IPS-18c (cell line): ENCODE results near the gene TMCC1.

ENCODE experiments used
- H3K4me3 ChIP-seq: 2 replicates; pipeline ENCODE4 v1.7.0; 2013; ENCODE audit warnings: low read depth, mild to moderate bottlenecking, low read length, moderate library complexity; ENCODE audit not compliant: insufficient read depth
- H3K9me3 ChIP-seq: one replicate; pipeline ENCODE4 v1.6.1; 2013; ENCODE audit warnings: mild to moderate bottlenecking, low read length, moderate library complexity; ENCODE audit not compliant: control insufficient read depth, insufficient read depth

The TMCC1 gene

GRCh38 chr3:129633751-129634481 is 259.6 kb downstream of the TMCC1 start:
- Histone ChIP-seq H3K9me3 (no peaks in the 10 kb centered on the region), H3K4me3 (no peak overlapping the region)

- Histone ChIP-seq H3K4me3 (no peak overlapping the region), H3K9me3 (no peaks in the 10 kb centered on the region)
Observed at GRCh38 chr3:129632977-129633376, 260.5 kb downstream of the TMCC1 start.

- H3K4me3 ChIP-seq: no peak overlapping the region; the same call in 1 of the 2 replicates
- no peaks in the 10 kb centered on the region for H3K9me3 ChIP-seq
Observed at GRCh38 chr3:129632556-129632955, 261.0 kb downstream of the TMCC1 start.

DNA sequence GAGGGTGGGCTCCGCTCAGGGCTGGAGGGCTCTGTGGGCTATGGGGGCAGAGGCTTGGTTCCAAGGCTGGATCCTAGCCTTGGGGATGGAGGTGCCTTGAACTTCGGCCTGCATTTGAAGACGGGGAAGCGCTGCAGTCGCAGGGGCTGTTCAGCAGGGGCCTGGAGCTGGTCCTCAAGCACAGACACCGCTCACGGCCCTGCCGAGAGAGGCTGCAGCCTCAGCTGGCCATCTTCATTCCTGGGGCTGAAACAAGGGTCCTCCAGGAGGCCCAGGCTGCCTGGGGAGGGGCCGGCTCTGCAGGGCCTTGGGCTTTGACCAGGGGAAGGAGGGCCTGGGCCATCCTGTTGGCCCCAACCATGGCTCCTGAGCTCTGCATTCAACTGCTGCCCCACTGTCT is 261.5 kb downstream of the TMCC1 start:
- H3K4me3 ChIP-seq: no peak overlapping the region
- H3K9me3 ChIP-seq: no peaks in the 10 kb centered on the region

DNA sequence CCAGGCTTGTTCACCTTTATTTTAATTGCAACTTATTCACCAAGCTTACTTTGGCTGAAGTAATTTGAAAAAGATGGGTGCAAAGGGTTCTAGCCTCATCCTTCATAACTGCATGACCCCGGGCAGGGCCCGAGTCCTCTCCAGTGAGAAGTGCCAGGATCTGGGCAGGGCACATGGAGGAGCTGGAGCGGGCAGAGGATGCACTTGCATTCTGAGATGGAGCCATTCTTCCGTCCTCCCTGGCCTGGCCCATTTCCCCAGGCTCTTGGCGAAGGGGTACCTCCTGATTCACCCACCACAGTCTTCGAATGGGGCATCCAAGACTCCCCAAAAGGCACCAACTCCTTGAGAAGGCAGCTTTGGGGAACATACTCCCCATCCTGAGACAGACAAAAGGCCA is 264.5 kb downstream of the TMCC1 start:
- Histone ChIP-seq H3K4me3 (no peak overlapping the region), H3K9me3 (no peaks in the 10 kb centered on the region)

DNA sequence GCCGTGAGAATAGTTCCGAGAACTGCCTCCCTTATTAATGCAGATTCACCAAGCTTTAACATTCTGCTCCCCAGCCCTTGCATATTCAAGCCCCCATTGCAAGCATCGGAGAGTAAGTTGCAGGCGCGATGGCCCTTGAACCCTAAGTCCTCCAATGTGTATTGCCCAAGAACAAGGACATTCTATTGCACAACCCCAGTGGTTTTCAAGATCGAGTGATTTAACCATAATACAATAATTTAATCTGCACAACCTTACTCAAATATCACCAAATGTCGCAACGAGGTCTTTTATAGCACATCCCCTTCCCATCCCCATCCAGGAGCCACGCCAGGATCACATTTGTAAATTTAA is 265.4 kb downstream of the TMCC1 start:
- H3K9me3 ChIP-seq: no peaks in the 10 kb centered on the region
- H3K4me3 ChIP-seq: peak overlapping the region; percentile 75

DNA sequence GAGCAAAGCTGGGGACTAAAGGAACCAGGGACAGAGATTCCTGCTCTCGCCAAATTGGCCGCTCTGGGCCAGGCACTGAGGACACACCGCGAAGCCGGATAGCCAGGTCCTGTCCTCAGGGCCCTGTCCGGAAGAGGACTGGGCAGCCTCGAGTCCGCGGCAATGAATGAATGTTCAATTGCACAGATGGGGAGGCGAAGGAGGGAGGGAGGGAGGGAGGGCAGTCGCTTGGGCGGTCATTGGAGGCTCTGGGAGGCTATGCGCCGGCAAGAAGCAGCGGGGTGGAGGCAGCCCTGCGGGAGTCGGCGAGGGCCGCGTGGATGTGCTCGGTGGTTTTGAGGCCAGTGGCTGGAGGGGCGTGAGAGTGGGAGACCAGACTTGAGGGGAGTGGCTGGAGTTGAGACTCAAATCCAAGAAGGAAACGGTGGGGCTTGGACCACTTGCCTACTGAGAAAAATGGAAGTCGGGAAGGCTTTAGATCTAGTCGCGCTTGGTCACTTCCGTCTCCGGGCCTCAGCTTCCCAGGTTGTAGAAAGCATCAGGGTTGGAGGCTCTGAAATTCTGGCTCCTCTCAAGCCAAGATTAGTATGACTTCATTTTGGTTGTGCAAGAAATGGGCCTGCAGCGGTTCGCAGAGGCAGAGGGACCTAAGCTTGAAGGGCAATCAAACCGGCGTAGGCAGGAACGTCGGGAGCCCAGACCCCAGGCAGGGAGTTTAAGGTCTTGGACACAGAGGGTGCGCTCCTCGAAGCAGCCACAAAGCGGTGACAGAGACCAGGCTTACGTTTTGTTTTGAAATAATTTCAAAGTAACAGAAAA is 266.0 kb downstream of the TMCC1 start:
- Histone ChIP-seq H3K4me3 (peak overlapping the region; percentile 75), H3K9me3 (no peaks in the 10 kb centered on the region)

- Histone ChIP-seq H3K4me3 (peak overlapping the region; percentile 75), H3K9me3 (no peaks in the 10 kb centered on the region)
Observed at GRCh38 chr3:129626744-129627349, 266.7 kb downstream of the TMCC1 start.

- Histone ChIP-seq H3K4me3 (no peak overlapping the region), H3K9me3 (no peaks in the 10 kb centered on the region)
Observed at GRCh38 chr3:129625072-129625874, 268.2 kb downstream of the TMCC1 start.

GRCh38 chr3:129624347-129625071 is 269.0 kb downstream of the TMCC1 start:
- no peaks in the 10 kb centered on the region for H3K9me3 ChIP-seq

DNA sequence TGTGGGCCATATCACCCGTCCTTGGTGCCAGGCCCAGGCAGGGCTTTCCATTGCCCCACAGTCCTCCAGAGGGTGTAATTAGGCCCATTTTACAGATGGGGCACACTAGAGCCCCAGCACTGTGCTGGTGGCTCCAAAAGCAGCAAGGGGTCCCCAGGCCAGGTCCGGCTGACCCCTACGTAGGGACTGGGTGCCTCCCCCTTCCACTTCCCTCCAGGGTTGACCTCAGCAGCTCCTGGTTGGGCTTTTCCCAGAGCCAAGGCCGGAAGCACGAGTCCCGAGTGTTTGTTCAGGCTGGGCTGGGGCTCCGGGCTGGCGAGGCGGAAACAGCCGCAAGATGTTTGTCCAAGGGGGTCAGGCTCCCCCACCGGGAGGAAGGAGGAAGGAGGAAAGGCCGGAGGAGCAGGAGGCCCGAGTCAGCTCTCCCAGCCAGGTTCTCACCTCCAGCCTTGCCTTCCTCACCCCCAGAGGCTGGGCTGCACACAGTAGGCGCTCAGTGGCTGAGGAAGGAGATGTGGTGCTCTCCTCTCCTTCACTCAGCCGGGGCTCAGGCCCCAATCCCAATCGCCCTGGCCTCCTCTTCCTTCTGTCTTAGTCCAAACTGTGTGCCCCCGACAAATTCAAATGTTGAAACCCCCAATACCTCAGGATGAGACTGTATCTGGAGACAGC is 269.9 kb downstream of the TMCC1 start:
- Histone ChIP-seq H3K4me3 (no peak overlapping the region), H3K9me3 (no peaks in the 10 kb centered on the region)

More at GRCh38 chr3:129624347-129625071, 269.0 kb downstream of the TMCC1 start:
- no peak overlapping the region for H3K4me3 ChIP-seq

GRCh38 chr3:129622933-129623332 is 270.6 kb downstream of the TMCC1 start:
- Histone ChIP-seq H3K9me3 (no peaks in the 10 kb centered on the region), H3K4me3 (no peak overlapping the region)

GRCh38 chr3:129622226-129622874 is 271.2 kb downstream of the TMCC1 start:
- Histone ChIP-seq H3K9me3 (no peaks in the 10 kb centered on the region), H3K4me3 (no peak overlapping the region)

DNA sequence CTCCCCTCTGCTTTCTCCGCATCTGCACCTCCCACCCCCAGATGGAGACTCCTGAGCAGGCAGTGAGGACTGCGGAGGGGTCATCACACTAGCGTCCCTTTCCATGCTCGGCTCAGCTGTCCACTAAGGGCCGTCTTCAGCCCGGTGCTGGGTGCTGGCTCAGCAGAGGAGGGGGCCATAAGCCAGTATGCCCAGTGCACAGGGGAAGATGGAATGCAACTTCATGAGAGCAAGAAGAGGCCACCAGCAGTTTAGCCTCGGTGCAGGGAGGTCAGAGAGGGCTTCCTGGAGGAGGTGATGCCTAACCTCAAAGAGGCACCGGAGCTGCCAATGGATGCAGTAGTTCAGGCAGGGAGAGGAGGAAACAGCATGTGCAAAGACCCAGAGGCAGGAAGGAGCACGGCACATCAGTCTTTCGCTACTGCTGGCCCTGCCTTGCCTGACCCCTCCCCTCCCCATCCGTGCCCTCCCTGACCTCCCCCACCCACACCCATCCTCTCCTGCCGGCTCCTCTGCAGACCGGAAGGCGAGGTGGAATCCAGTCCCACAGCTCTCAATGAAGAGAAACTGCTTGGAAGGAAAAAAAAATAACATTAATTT is 271.8 kb downstream of the TMCC1 start:
- no peak overlapping the region for H3K4me3 ChIP-seq
- no peaks in the 10 kb centered on the region for H3K9me3 ChIP-seq

DNA sequence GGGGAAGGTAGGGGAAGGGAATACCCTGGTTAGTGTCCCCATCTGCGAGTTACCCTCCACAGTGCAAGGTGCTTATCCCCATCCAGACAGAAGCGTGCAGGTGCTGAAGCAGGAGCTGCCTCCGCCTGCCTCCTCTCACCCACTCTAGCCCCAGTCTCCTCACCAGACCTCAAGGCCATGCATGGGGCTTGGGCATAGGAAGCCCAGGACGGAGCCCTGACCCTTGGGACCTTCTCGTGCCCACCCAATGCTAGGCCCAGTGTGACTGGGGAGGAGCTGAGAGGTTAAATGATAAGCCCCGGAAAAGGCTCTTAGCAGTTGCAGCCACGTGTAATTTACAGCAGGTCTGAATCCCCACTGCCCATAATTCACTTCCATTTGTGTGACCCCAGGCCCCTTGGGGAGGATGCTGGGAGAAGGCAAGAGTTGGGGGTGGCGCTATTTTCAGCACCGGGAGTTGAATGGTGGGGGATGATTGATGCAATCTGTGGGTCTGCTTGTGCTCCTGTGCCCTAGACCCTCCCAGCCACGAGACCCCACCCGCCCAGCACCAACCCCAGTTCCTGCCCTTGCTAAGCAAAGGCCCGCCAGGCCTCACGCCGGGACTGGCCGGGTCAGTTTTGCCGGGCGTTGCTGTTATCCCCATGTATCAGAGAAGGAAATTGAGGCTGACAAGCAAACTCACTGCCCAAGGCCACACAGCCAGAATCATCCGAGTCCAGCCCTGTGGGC is 272.5 kb downstream of the TMCC1 start:
- no peak overlapping the region for H3K4me3 ChIP-seq
- no peaks in the 10 kb centered on the region for H3K9me3 ChIP-seq
